ENCODE results near the gene COL20A1.

The COL20A1 gene

GRCh38 chr20:63345328-63346100 is 52.5 kb downstream of the COL20A1 start:
- no peak for FAIRE-seq
- DNase-seq (ENCODE audit: insufficient read length, low spot score) = no peak

- FAIRE-seq = no peak
- no peak for DNase-seq (ENCODE audit: insufficient read length, low spot score)
Measured at GRCh38 chr20:63346131-63347080, 53.4 kb downstream of the COL20A1 start.

GRCh38 chr20:63347081-63347741 is 54.2 kb downstream of the COL20A1 start:
- no peak for FAIRE-seq
- DNase-seq (ENCODE audit: insufficient read length, low spot score) = no peak

- FAIRE-seq (no peak), DNase-seq (ENCODE audit: insufficient read length, low spot score) (no peak)
Measured at GRCh38 chr20:63347950-63348827, 55.2 kb downstream of the COL20A1 start.

- FAIRE-seq = no peak
- no peak for DNase-seq (ENCODE audit: insufficient read length, low spot score)
Measured at GRCh38 chr20:63348828-63349515, 56.0 kb downstream of the COL20A1 start.

- DNase-seq (ENCODE audit: insufficient read length, low spot score) (no peak), FAIRE-seq (no peak)
Measured at GRCh38 chr20:63349516-63349895, 56.5 kb downstream of the COL20A1 start.

- DNase-seq (ENCODE audit: insufficient read length, low spot score) (no peak), FAIRE-seq (no peak)
Measured at GRCh38 chr20:63350196-63350595, 57.2 kb downstream of the COL20A1 start.

GRCh38 chr20:63350597-63351325 is 57.8 kb downstream of the COL20A1 start:
- no peak for DNase-seq (ENCODE audit: insufficient read length, low spot score)
- no peak for FAIRE-seq

- no peak for FAIRE-seq
- no peak for DNase-seq (ENCODE audit: insufficient read length, low spot score)
Measured at GRCh38 chr20:63351326-63351700, 58.3 kb downstream of the COL20A1 start.

- no peak for DNase-seq (ENCODE audit: insufficient read length, low spot score)
- no peak for FAIRE-seq
Measured at GRCh38 chr20:63351811-63352591, 59.0 kb downstream of the COL20A1 start.

- FAIRE-seq (no peak), DNase-seq (ENCODE audit: insufficient read length, low spot score) (no peak)
Measured at GRCh38 chr20:63352811-63353221, 59.8 kb downstream of the COL20A1 start.

- FAIRE-seq (no peak), DNase-seq (ENCODE audit: insufficient read length, low spot score) (no peak)
Measured at GRCh38 chr20:63354636-63355350, 61.8 kb downstream of the COL20A1 start.

GRCh38 chr20:63355781-63356295 is 62.9 kb downstream of the COL20A1 start:
- DNase-seq (ENCODE audit: insufficient read length, low spot score) (no peak), FAIRE-seq (no peak)

- FAIRE-seq (no peak), DNase-seq (ENCODE audit: insufficient read length, low spot score) (no peak)
Measured at GRCh38 chr20:63356511-63356910, 63.5 kb downstream of the COL20A1 start.

GRCh38 chr20:63356931-63357879 is 64.2 kb downstream of the COL20A1 start:
- no peak for FAIRE-seq
- no peak for DNase-seq (ENCODE audit: insufficient read length, low spot score)
